Choroid plexus epithelial cell (primary cell): Measurements from ENCODE around the gene DPYSL5.
A peak's percentile ranks its signal among the peaks of the same experiment; 100 is the strongest.

ENCODE experiments used
- DNase-seq: peaks from one replicate; pipeline ENCODE4 v3.0.0-alpha.2; 2010; ENCODE audit warnings: low read depth
- H3K4me3 ChIP-seq: 2 replicates; pipeline ENCODE4 v1.5.1; 2011; ENCODE audit warnings: low read depth, mild to moderate bottlenecking, control low read depth, low read length, moderate library complexity
- CTCF ChIP-seq: conservative IDR thresholded peaks from 2 replicates; pipeline ENCODE4 v1.5.1; 2011; ENCODE audit warnings: low read depth, mild to moderate bottlenecking, control low read depth, inconsistent platforms, low read length, moderate library complexity

The DPYSL5 gene

DNA sequence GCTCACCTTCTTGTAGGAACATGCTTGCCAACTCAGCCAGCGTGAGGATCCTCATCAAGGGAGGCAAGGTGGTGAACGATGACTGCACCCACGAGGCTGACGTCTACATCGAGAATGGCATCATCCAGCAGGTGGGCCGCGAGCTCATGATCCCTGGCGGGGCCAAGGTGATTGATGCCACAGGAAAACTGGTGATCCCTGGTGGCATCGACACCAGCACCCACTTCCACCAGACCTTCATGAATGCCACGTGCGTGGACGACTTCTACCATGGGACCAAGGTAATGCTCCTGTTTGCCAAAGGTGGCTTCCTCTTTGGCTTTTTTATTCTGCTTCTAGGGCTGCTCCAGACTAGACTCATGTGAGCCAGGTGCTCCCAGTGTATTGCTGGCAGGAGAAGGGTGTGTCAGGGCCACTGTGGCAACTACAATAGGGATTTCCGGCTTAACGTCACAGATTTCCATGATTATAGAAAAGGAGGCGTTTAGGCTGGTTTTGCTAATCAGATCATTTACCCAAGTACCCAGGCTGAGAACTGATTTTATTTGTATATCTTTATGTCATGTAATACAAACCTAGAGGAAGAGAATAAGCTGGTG is 50.6 kb downstream of the DPYSL5 start:
- no peak for TF ChIP-seq CTCF
- no peak for DNase-seq
- H3K4me3 ChIP-seq: no peak overlapping the region

- H3K4me3 ChIP-seq: no peak overlapping the region
- no peak for DNase-seq
- TF ChIP-seq CTCF: no peak
Observed at GRCh38 chr2:26899500-26900164, 51.7 kb downstream of the DPYSL5 start.

DNA sequence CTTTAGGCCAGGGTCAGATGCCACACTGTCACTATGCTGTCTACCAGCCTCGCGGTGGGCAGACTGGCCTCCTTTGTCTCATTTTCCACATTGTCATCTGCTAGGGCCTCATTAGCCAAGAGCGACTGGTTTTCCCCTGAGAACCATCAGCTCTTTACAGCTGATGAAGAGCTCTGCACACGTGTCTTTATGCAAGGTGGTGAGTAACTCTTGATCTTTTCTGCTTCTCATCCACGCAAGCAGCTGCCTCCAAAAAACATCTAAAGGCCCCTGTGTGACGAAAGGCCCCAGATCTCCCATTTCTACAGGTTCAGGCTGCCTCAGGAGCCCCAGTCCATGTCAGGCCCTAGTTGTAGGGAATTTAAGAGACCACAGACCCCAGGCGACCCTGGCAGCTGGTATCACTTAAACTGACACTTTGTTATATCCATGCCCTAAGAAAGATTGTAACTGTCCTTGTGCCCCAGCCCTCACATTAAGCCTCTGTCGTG is 52.9 kb downstream of the DPYSL5 start:
- TF ChIP-seq CTCF: no peak
- DNase-seq: no peak
- no peak overlapping the region for H3K4me3 ChIP-seq

GRCh38 chr2:26901326-26902183 is 53.6 kb downstream of the DPYSL5 start:
- DNase-seq: peak; percentile 19
- no peak for TF ChIP-seq CTCF
- H3K4me3 ChIP-seq: no peak overlapping the region

GRCh38 chr2:26903676-26904075 is 55.7 kb downstream of the DPYSL5 start:
- no peak for TF ChIP-seq CTCF
- no peak for DNase-seq
- no peak overlapping the region for H3K4me3 ChIP-seq

- no peak for TF ChIP-seq CTCF
- H3K4me3 ChIP-seq: no peak overlapping the region
- no peak for DNase-seq
Observed at GRCh38 chr2:26904839-26905238, 56.9 kb downstream of the DPYSL5 start.
